Right lobe of liver (tissue), 6 donors: Measurements from ENCODE around the gene CYS1. TPM values are rescaled to one million over a fixed set of nuclear protein-coding genes. Genes with fewer than 3 reads are reported as not detected.
A peak's percentile ranks its signal among the peaks of the same experiment; 100 is the strongest.

Source experiments
- ATAC-seq, 4 donors: fragments of 200-7000 bp; cut with Tn5 transposase; one replicate each; pipeline ENCODE4 v1.9.1; 2020; ENCODE audit warnings: mild to moderate bottlenecking in 4 of 4, moderate library complexity in 4 of 4
- DNase-seq, 3 donors: peaks; one replicate each; pipeline ENCODE4 v3.0.0-alpha.2; 2020
- H3K27ac ChIP-seq, 3 donors: fragments of 200-600 bp; one replicate each; pipeline ENCODE4 v1.8.0; 2022
- H3K27me3 ChIP-seq, 2 donors: fragments of 200-600 bp; one replicate each; pipeline ENCODE4 v1.8.0; 2022
- H3K36me3 ChIP-seq, 4 donors: fragments of 200-600 bp; sonication (generic) in 1 of 4; one replicate each; pipeline versions ENCODE4 v1.5.1 to v1.8.0; 2017 to 2022; ENCODE audit warnings: control low read depth in 1 of 4
- H3K4me1 ChIP-seq, 4 donors: fragments of 200-600 bp; sonication (generic) in 1 of 4; one replicate each; pipeline versions ENCODE4 v1.5.1 to v1.8.0; 2017 to 2022; ENCODE audit warnings: control low read depth in 1 of 4
- H3K4me3 ChIP-seq, 3 donors: fragments of 200-600 bp; one replicate each; pipeline ENCODE4 v1.8.0; 2022
- H3K9me3 ChIP-seq, 4 donors: fragments of 200-600 bp; sonication (generic) in 1 of 4; one replicate each; pipeline versions ENCODE4 v1.5.1 to v1.8.0; 2017 to 2022; ENCODE audit warnings: control low read depth in 1 of 4
- POLR2A ChIP-seq: fragments of 450-650 bp; IDR thresholded peaks from one replicate; pipeline ENCODE4 v1.6.1; 2017; ENCODE audit warnings: antibody characterized with exemption, mild to moderate bottlenecking
- WGBS: methylation state at CpG from one replicate; pipeline ENCODE4 v1.1.6; 2018; ENCODE audit warnings: low coverage, low lambda C conversion rate; ENCODE audit not compliant: insufficient coverage; ENCODE audit errors: missing lambda C conversion rate; 5-methylcytosine and 5-hydroxymethylcytosine counted together
- intact Hi-C, 2 donors: fragments of 100-400 bp; cut with DNase I; formaldehyde crosslinking; loops; one replicate each; pipeline versions ENCODE4 v1.11.2 to v1.14.1; 2022
- total RNA-seq, 6 experiments: library from RNA; depleted of rRNA in 2 of 6; stranded (reverse); fragments of >200 nt in 2 of 6; fragmentation: NEBNext Ultra II Directional in 3 of 6; extraction: Animal tissue kit (Norgen Biotek cat#: 25700) in 3 of 6; gene quantifications; one replicate each; pipeline versions ENCODE4 v1.1.0 to v1.2.4, GENCODE V29; 2016 to 2023
- TF ChIP-seq, protein P1 (sequence below), 4 donors: fragments of 200-600 bp in 3 of 4; fragments of 450-650 bp in 1 of 4; IDR thresholded peaks; one replicate each; pipeline versions ENCODE4 v1.5.1 to v1.8.0; 2016 to 2022; ENCODE audit warnings: antibody characterized with exemption in 4 of 4, mild to moderate bottlenecking in 2 of 4
- donor health status: DM: no; HTN: yes; CAD: no.
- donor health status: DM: no; HTN: no; CAD: no.
- donor health status: DM: no; HTN: no; CAD: no.
- donor health status: DM: no; HTN: yes; CAD: no.
- donor health status: DM: no; HTN: yes; CAD: no.

The CYS1 gene
- total RNA-seq, 6 experiments from 2014 or later = 0.26 to 0.99 (median 0.55) TPM

DNA sequence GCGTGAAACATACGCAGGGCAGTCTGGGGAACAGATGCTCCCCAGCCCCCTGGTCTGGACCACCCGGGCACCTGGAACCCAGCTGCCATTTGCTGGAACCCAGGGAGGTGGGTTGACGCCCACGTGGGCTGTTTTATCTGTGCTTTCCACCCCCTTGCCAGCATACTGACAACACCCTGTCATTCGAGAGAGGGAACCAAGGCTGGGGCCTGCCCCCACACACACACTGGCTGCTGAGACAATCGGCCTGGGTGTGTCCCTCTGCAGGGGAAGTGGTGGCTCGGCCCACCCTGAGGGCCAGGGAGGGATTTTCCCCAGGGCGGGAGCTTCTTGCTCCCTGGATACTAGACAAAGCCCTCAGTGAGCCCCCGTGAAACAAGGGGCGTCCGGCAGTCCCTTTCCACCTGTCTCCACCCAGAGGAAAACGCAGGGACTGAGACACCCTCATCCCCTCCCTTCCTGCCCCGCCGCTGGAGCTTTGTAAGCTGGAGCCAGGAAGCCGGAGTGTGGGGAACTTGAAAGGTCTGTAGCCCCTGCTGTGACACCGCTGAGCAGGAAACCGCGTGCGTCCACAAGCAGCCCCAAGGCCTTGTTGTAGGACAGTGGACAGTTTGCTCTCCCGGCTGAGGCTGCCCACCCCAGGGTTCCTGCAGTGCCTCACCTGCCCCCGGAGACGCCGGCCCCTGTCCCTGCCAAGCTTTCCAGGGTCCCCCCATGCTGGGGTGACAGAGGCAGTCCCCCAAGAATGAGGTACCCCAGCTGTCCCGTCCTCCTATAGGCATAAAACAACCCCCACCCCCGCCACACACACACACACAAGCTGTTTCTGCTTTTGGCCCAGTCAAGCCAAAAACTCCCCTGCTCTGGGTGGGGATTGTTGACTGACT, 51.0 kb downstream of the CYS1 start:
- no peaks in the 10 kb centered on the region for H3K9me3 ChIP-seq
- DNase-seq (peak; percentile 52 to 74 (median 62)), ATAC-seq (peak; percentile 62 to 85 (median 73))
- no peaks in the 10 kb centered on the region for H3K27me3 ChIP-seq
- TF ChIP-seq POLR2A = no peak
- TF ChIP-seq, protein P1, sequence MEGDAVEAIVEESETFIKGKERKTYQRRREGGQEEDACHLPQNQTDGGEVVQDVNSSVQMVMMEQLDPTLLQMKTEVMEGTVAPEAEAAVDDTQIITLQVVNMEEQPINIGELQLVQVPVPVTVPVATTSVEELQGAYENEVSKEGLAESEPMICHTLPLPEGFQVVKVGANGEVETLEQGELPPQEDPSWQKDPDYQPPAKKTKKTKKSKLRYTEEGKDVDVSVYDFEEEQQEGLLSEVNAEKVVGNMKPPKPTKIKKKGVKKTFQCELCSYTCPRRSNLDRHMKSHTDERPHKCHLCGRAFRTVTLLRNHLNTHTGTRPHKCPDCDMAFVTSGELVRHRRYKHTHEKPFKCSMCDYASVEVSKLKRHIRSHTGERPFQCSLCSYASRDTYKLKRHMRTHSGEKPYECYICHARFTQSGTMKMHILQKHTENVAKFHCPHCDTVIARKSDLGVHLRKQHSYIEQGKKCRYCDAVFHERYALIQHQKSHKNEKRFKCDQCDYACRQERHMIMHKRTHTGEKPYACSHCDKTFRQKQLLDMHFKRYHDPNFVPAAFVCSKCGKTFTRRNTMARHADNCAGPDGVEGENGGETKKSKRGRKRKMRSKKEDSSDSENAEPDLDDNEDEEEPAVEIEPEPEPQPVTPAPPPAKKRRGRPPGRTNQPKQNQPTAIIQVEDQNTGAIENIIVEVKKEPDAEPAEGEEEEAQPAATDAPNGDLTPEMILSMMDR (IDR thresholded peaks at IDR 0.05) = no peak
- WGBS = 50% methylated on average over 6 of the region's 26 CpGs
- intact Hi-C loops = no loop called here
- H3K27ac ChIP-seq = peak overlapping the region in 2 of 3 donors; percentile 1 to 22
- H3K4me1 ChIP-seq = no peaks in the 10 kb centered on the region
- no peaks in the 10 kb centered on the region for H3K36me3 ChIP-seq
- no peak overlapping the region for H3K4me3 ChIP-seq

DNA sequence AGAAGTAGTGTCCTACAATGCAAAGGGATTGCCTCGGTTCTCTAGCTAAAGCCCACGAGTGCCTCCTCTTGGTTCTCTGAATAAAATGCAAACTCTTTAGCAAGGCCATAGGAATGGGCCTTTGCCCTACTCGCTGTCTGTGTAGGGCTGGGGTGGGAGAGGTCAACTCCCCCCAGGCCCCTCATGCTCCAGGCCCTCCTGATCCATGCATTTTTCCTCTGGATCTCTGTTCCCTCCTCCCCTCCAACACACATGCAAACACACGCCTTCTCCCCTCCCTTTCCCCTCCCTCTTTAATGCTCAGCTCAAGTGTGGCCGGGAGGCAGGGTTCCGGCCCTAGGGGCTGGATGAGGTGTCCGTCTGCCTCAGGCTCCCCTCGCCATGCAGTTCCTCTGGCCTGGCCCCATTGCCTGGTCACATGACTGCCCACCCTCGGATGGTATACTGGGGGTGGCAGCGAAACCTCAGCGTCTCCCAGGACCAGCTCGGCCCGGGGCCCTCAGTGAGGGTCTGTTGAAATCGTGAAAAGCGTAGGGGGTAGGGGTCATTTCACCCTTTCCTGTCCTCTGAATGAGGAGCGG, 51.7 kb downstream of the CYS1 start:
- H3K27ac ChIP-seq = peak overlapping the region in 1 of 3 donors; percentile 1
- H3K27me3 ChIP-seq = no peaks in the 10 kb centered on the region
- no peaks in the 10 kb centered on the region for H3K36me3 ChIP-seq
- peak in 2 of 4 donors; percentile 2 to 9 for ATAC-seq
- peak in 1 of 3 donors; percentile 19 for DNase-seq
- intact Hi-C loops = no loop called here
- H3K4me1 ChIP-seq = no peaks in the 10 kb centered on the region
- WGBS = 78% methylated on average over 5 of the region's 16 CpGs
- no peaks in the 10 kb centered on the region for H3K9me3 ChIP-seq
- TF ChIP-seq POLR2A = no peak
- TF ChIP-seq, protein P1 (IDR thresholded peaks at IDR 0.05) = no peak
- H3K4me3 ChIP-seq = no peak overlapping the region

DNA sequence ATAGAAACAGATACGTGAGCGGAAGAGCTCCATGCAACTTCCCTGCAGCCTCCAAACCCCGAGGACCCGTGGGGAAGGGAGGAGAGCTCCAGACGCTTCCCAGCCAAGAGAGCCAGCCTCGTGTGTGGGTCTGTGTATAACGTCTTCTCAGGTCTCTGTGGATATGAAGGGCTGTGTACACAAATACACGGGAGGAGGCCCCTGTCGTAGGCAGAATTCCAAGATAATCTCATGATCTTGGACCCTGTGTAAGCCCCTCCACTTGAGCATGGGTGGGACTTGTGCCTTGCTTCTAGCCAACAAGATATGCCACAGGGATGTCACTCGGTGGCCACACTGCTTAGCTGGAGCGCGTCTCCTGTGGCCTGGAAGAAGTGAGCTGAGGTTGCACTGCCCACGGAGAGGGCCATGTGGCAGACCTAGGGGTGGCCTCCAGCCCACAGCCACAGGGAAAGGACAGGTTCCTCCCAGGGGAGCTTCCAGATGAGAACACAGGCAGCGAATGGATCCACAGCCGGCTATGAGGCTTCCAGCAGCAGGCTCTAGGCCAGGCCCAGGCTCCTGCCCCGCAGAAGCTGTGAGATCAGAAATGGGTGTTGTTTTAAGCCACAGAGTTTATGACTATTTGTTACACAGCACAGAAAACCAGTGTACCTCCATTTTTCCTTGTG, 52.4 kb downstream of the CYS1 start:
- ATAC-seq (no peak), DNase-seq (no peak)
- Histone ChIP-seq H3K9me3 (no peaks in the 10 kb centered on the region), H3K4me1 (no peaks in the 10 kb centered on the region), H3K27me3 (no peaks in the 10 kb centered on the region), H3K36me3 (no peaks in the 10 kb centered on the region), H3K27ac (no peak overlapping the region), H3K4me3 (no peak overlapping the region)
- intact Hi-C loops = no loop called here
- TF ChIP-seq POLR2A = no peak
- TF ChIP-seq, protein P1 (IDR thresholded peaks at IDR 0.05) = no peak
- WGBS = 83% methylated on average over 6 of the region's 16 CpGs

DNA sequence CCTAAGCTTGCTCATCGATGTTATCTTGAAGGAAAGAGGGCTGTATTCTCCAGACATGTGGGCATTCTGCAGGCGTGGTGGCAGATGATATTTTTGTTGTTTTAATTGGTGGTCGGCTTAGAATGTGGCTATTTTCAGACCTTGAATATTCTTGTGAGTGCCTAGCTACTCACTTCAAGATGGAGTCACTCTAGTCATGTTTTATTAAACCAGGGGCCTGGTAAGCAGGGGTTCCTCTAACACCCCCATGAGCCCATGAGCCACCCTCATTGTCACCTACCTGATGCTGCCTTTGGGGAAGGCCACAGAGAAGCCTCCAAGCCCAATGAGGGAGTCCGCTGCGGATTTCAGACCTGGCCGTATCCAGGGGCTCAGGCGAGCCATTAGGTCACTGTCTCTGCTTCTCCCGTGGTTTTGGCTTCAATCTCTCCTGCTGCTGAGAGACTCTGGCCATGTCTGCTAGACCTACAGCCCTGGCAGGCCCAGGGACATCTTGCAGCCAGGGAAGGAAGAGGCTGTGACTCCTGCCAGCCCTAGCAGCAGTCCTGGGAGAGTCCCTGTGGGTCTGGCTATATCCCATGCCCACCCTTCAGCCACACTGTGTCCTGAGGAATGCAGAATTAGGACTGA, 53.2 kb downstream of the CYS1 start:
- no peak for ATAC-seq
- no peak overlapping the region for H3K27ac ChIP-seq
- no peaks in the 10 kb centered on the region for H3K27me3 ChIP-seq
- intact Hi-C loops = no loop called here
- no peak for DNase-seq
- no peak overlapping the region for H3K4me3 ChIP-seq
- WGBS = 93% methylated on average over 3 of the region's 8 CpGs
- H3K36me3 ChIP-seq = no peaks in the 10 kb centered on the region
- TF ChIP-seq, protein P1 (IDR thresholded peaks at IDR 0.05) = no peak
- TF ChIP-seq POLR2A = no peak
- no peaks in the 10 kb centered on the region for H3K9me3 ChIP-seq
- H3K4me1 ChIP-seq = no peaks in the 10 kb centered on the region
